GM10248 (cell line): ENCODE results near the gene PAM.
"Not testable (repeated sequence)": the region's sequence is repeated elsewhere in the genome, so short reads cannot be mapped to it uniquely, and the experiment has no call there.

ENCODE experiments used
- CTCF ChIA-PET: fragments of 300-600 bp; sonication (Branson Sonifier 250); formaldehyde crosslinking; extraction: SDS; loops from one replicate; lab custom pipeline; 2021; ENCODE audit warnings: antibody characterized with exemption; lab: Yijun Ruan, JAX
- POLR2A ChIA-PET: fragments of 350-650 bp; sonication (Branson Sonifier 250); formaldehyde crosslinking; extraction: SDS; loops from one replicate; lab custom pipeline; 2020; ENCODE audit warnings: antibody characterized with exemption; lab: Yijun Ruan, JAX
- DNase-seq: peaks from one replicate; pipeline ENCODE4 v3.0.0; 2012; ENCODE audit errors: extremely low spot score
- CTCF ChIP-seq: IDR thresholded peaks from 2 replicates; pipeline ENCODE4 v1.5.1; 2012; ENCODE audit warnings: mild to moderate bottlenecking, low read depth; ENCODE audit errors: extremely low read depth, missing control alignments, control extremely low read depth

PAM gene

GRCh38 chr5:102747386-102748166 lies 7.5 kb upstream of the PAM start:
- POLR2A ChIA-PET: interaction anchor here (0.6 to 1.1 kb wide), 3 partner anchors 8 to 373 kb away, joined by 3 to 6 read pairs (median 3); partner anchors contain the start of gene PPIP5K2
- no peak for TF ChIP-seq CTCF
- DNase-seq: peak; percentile 12
- CTCF ChIA-PET: interaction anchor here (0.8 to 1.9 kb wide), 11 partner anchors 9 to 392 kb away, joined by 3 to 5 read pairs (median 4); no protein-coding TSS in a partner anchor

GRCh38 chr5:102749416-102750030 lies 5.6 kb upstream of the PAM start:
- no peak for TF ChIP-seq CTCF
- POLR2A ChIA-PET: no interaction called here
- CTCF ChIA-PET: interaction anchor here (0.9 to 1.5 kb wide), 3 partner anchors 31 to 390 kb away, joined by 3 to 5 read pairs (median 3); no protein-coding TSS in a partner anchor
- no peak for DNase-seq

- no peak for TF ChIP-seq CTCF
- DNase-seq: no peak
- ChIA-PET CTCF (interaction anchor here (0.9 to 1.5 kb wide), 3 partner anchors 30 to 389 kb away, joined by 3 to 5 read pairs (median 3); no protein-coding TSS in a partner anchor), POLR2A (no interaction called here)
These were observed 4.8 kb upstream of the PAM start for GRCh38 chr5:102750151-102750834.

GRCh38 chr5:102751903-102752376 lies 3.2 kb upstream of the PAM start:
- POLR2A ChIA-PET, DNase-seq, CTCF ChIA-PET: not testable (repeated sequence)

- DNase-seq: peak; percentile 18
- no peak for TF ChIP-seq CTCF
- POLR2A ChIA-PET: interaction anchor here (0.6 to 0.8 kb wide), 2 partner anchors 11 to 197 kb away, joined by 3 read pairs; no protein-coding TSS in a partner anchor
- CTCF ChIA-PET: interaction anchor here (0.7 to 3.3 kb wide), 5 partner anchors 10 to 470 kb away, joined by 3 to 21 read pairs (median 3); no protein-coding TSS in a partner anchor
These were observed 977 bp upstream of the PAM start for GRCh38 chr5:102753889-102754766.

GRCh38 chr5:102755686-102756371 lies 724 bp downstream of the PAM start:
- DNase-seq: peak; percentile 71
- ChIA-PET CTCF (interaction anchor here (1.0 to 3.3 kb wide), 6 partner anchors 8 to 73 kb away, joined by 3 to 21 read pairs (median 4); no protein-coding TSS in a partner anchor), POLR2A (interaction anchor here (0.6 kb wide), 1 partner anchor 8 kb away, joined by 6 read pairs; no protein-coding TSS in a partner anchor)
- no peak for TF ChIP-seq CTCF
